ENCODE results near the gene ATF5. TPM values are rescaled to one million over a fixed set of nuclear protein-coding genes. Genes with fewer than 3 reads are reported as not detected.

ATF5 gene
- total and polyA plus RNA-seq, 10 of the 15 experiments (the other 5 are each of a cell fraction or from before 2014, with no cell fraction given), result 9.1 to 133 (median 24.0) TPM

GRCh38 chr19:49915271-49915670 lies 13.7 kb upstream of the ATF5 start:
- RAD21 ChIA-PET (ENCODE audit: unreplicated experiment), result interaction anchor here (0.6 to 1.2 kb wide), 2 partner anchors 13 to 21 kb away, joined by 3 to 5 read pairs; partner anchors contain the start of gene ATF5
- H3K36me3 ChIP-seq (ENCODE audit: control insufficient read depth in 2 of 2, insufficient read depth in 2 of 2, low read length in 1 of 2), result peaks cover 25 to 36% of the 10 kb centered on the region in 2 experiments
- POLR2A ChIA-PET, result interaction anchor here (0.6 to 6.6 kb wide), 3 partner anchors 8 to 18 kb away, joined by 3 to 116 read pairs (median 3); partner anchors contain the start of genes ATF5 and IL4I1

More at GRCh38 chr19:49915271-49915670, 13.7 kb upstream of the ATF5 start:
- Histone ChIP-seq H3K4me3 (no peak overlapping the region), H3K27ac (ENCODE audit: control insufficient read depth, insufficient read depth) (no peak overlapping the region), H3K79me2 (ENCODE audit: control insufficient read depth, insufficient read depth, low read length) (peaks cover 66% of the 10 kb centered on the region), H4K20me1 (ENCODE audit: control insufficient read depth, insufficient read depth) (no peaks in the 10 kb centered on the region; the same call in 1 of the 2 replicates), H3K4me2 (ENCODE audit: control insufficient read depth, insufficient read depth) (no peak overlapping the region), H3K4me1 (ENCODE audit: control insufficient read depth, insufficient read depth, low read length) (peaks cover 41% of the 10 kb centered on the region), H3K9me3 (replicated peaks; ENCODE audit: control insufficient read depth, insufficient read depth, low read length) (no peaks in the 10 kb centered on the region; the same call in 2 of the 3 replicates), H2AFZ (ENCODE audit: control insufficient read depth, low read depth, low read length) (no peak overlapping the region), H3K27me3 (replicated peaks in 1 of 2; ENCODE audit: control insufficient read depth in 2 of 2, insufficient read depth in 2 of 2, low read length in 1 of 2) (no peaks in the 10 kb centered on the region), H3K9ac (ENCODE audit: control insufficient read depth, insufficient read depth, low read length) (no peak overlapping the region)
- ATAC-seq, result no peak
- in situ Hi-C loops (cut with MboI), result no loop called here
- no peak for FAIRE-seq
- ChIA-PET SMC1A (ENCODE audit: uncharacterized antibody, unreplicated experiment) (interaction anchor here (0.9 to 1.0 kb wide), 2 partner anchors 8 to 46 kb away, joined by 3 to 4 read pairs; no protein-coding TSS in a partner anchor), CTCF (no interaction called here)
- no peak for TF ChIP-seq SREBF2 (IDR thresholded peaks at IDR 0.05; ENCODE audit: low read length)
- no peak for TF ChIP-seq ZNF24 (IDR thresholded peaks at IDR 0.05)
- TF ChIP-seq CTCF (IDR thresholded peaks at IDR 0.05 in 2 of 3, conservative IDR thresholded peaks at IDR 0.05 in 1 of 3; ENCODE audit: control insufficient read depth in 2 of 3, extremely low read depth in 1 of 3, insufficient read depth in 1 of 3, low read depth in 3 of 3, low read length in 3 of 3), result 0 out of 6 replicates have a peak, but pooled peaks of 2 of the 3 experiments have one; percentile 12 to 13
- TF ChIP-seq EP300 (IDR thresholded peaks at IDR 0.05; ENCODE audit: borderline replicate concordance in 1 of 2, control insufficient read depth in 1 of 2, low read depth in 2 of 2, low read length in 2 of 2), result no peak
- no TSS peak for BruUV-seq (replicated peaks)
- intact Hi-C loops (cut with micrococcal nuclease; ENCODE audit: unreplicated experiment), result no loop called here
- no peak for DNase-seq (ENCODE audit: low read depth, low spot score)
- WGBS (ENCODE audit: insufficient coverage, insufficient replicate concordance, low lambda C conversion rate, missing lambda C conversion rate), result 83% methylated on average over 6 of the region's 6 CpGs
